Liver (tissue), 9 donors: ENCODE data around the gene TRMO. TPM values are rescaled to one million over a fixed set of nuclear protein-coding genes. Genes with fewer than 3 reads are reported as not detected.

Experiments
- DNase-seq: peaks from one replicate; pipeline ENCODE4 v3.0.0-alpha.2; 2017; ENCODE audit warnings: low spot score
- H3K27ac ChIP-seq, 2 donors: one replicate each; pipeline ENCODE4 v1.7.0; 2013; ENCODE audit warnings: inconsistent platforms in 2 of 2, low read length in 2 of 2, control low read depth in 1 of 2, low read depth in 1 of 2, mild to moderate bottlenecking in 1 of 2
- H3K27me3 ChIP-seq, 4 donors: one replicate each; pipeline versions ENCODE4 v1.6.1 to v1.7.0; 2013; ENCODE audit warnings: low read length in 3 of 4, inconsistent platforms in 1 of 4, mild to moderate bottlenecking in 1 of 4, moderate library complexity in 1 of 4; ENCODE audit not compliant: control insufficient read depth in 4 of 4, insufficient read depth in 4 of 4
- H3K36me3 ChIP-seq, 4 donors: one replicate each; pipeline versions ENCODE4 v1.6.1 to v1.7.0; 2013; ENCODE audit warnings: low read length in 3 of 4, mild to moderate bottlenecking in 3 of 4, low read depth in 1 of 4, moderate library complexity in 1 of 4; ENCODE audit not compliant: control insufficient read depth in 4 of 4, insufficient read depth in 3 of 4
- H3K4me1 ChIP-seq, 4 donors: one replicate each; pipeline versions ENCODE4 v1.6.1 to v1.7.0; 2013; ENCODE audit warnings: low read length in 3 of 4, mild to moderate bottlenecking in 3 of 4, moderate library complexity in 1 of 4; ENCODE audit not compliant: control insufficient read depth in 4 of 4, insufficient read depth in 4 of 4
- H3K4me3 ChIP-seq, 3 donors: one replicate each; pipeline versions ENCODE4 v1.6.1 to v1.7.0; 2013; ENCODE audit warnings: low read length in 3 of 3, control low read depth in 1 of 3, low read depth in 1 of 3, mild to moderate bottlenecking in 1 of 3
- H3K9ac ChIP-seq, 2 donors: one replicate each; pipeline ENCODE4 v1.7.0; 2013; ENCODE audit warnings: low read length in 2 of 2, mild to moderate bottlenecking in 2 of 2, moderate library complexity in 2 of 2, control low read depth in 1 of 2, low read depth in 1 of 2
- H3K9me3 ChIP-seq, 4 donors: one replicate each; pipeline versions ENCODE4 v1.6.1 to v1.7.0; 2013; ENCODE audit warnings: low read length in 3 of 4; ENCODE audit not compliant: control insufficient read depth in 4 of 4
- ATF3 ChIP-seq: IDR thresholded peaks from 2 replicates; pipeline ENCODE4 v1.6.1; 2016; ENCODE audit warnings: antibody characterized with exemption
- CTCF ChIP-seq: fragments of 150-350 bp; IDR thresholded peaks from 2 replicates; pipeline ENCODE4 v1.5.1; 2017; ENCODE audit warnings: improper control_type of control experiment, low read depth, low read length; ENCODE audit not compliant: missing input control
- EGR1 ChIP-seq, 2 donors: IDR thresholded peaks; 2 replicates each; pipeline ENCODE4 v1.6.1; 2016 to 2018; ENCODE audit warnings: antibody characterized with exemption in 2 of 2, low read depth in 2 of 2
- FOXA1 ChIP-seq: IDR thresholded peaks from 2 replicates; pipeline ENCODE4 v1.6.1; 2016; ENCODE audit warnings: antibody characterized with exemption
- FOXA2 ChIP-seq: IDR thresholded peaks from 2 replicates; pipeline ENCODE4 v1.6.1; 2016; ENCODE audit warnings: antibody characterized with exemption
- GABPA ChIP-seq, 2 donors: IDR thresholded peaks in 1 of 2; conservative IDR thresholded peaks in 1 of 2; 2 replicates each; pipeline ENCODE4 v1.6.1; 2016; ENCODE audit warnings: antibody characterized with exemption in 2 of 2, mild to moderate bottlenecking in 1 of 2, moderate library complexity in 1 of 2
- HNF4A ChIP-seq, 2 donors: conservative IDR thresholded peaks; 2 replicates each; pipeline ENCODE4 v1.6.1; 2016; ENCODE audit warnings: antibody characterized with exemption in 2 of 2, mild to moderate bottlenecking in 2 of 2
- HNF4G ChIP-seq: IDR thresholded peaks from 2 replicates; pipeline ENCODE4 v1.6.1; 2016; ENCODE audit warnings: antibody characterized with exemption
- JUND ChIP-seq, 2 donors: IDR thresholded peaks; 2 replicates each; pipeline ENCODE4 v1.6.1; 2016; ENCODE audit warnings: antibody characterized with exemption in 2 of 2
- MAX ChIP-seq: IDR thresholded peaks from 2 replicates; pipeline ENCODE4 v1.6.1; 2016; ENCODE audit warnings: antibody characterized with exemption
- NR2F2 ChIP-seq: IDR thresholded peaks from 2 replicates; pipeline ENCODE4 v1.6.1; 2016; ENCODE audit warnings: antibody characterized with exemption
- RAD21 ChIP-seq, 2 donors: IDR thresholded peaks; 2 replicates each; pipeline ENCODE4 v1.6.1; 2016; ENCODE audit warnings: antibody characterized with exemption in 2 of 2, mild to moderate bottlenecking in 2 of 2
- RXRA ChIP-seq, 2 donors: IDR thresholded peaks; 2 replicates each; pipeline ENCODE4 v1.6.1; 2017 to 2018; ENCODE audit warnings: antibody characterized with exemption in 2 of 2, mild to moderate bottlenecking in 1 of 2
- SP1 ChIP-seq: IDR thresholded peaks from 2 replicates; pipeline ENCODE4 v1.6.1; 2018; ENCODE audit warnings: antibody characterized with exemption, mild to moderate bottlenecking
- TAF1 ChIP-seq: conservative IDR thresholded peaks from 2 replicates; pipeline ENCODE4 v1.6.1; 2016; ENCODE audit warnings: antibody characterized with exemption, mild to moderate bottlenecking
- YY1 ChIP-seq: IDR thresholded peaks from 2 replicates; pipeline ENCODE4 v1.6.1; 2016; ENCODE audit warnings: antibody characterized with exemption, mild to moderate bottlenecking
- WGBS: extraction: QIAGEN DNeasy Blood & Tissue Kit; methylation state at CpG from one replicate; pipeline ENCODE4 v1.1.7; 2013; 5-methylcytosine and 5-hydroxymethylcytosine counted together
- polyA plus RNA-seq, 2 donors: library from polyadenylated mRNA; stranded (reverse) in 1 of 2; unstranded in 1 of 2; fragments of 200-250 nt in 1 of 2; fragments of >200 nt in 1 of 2; fragmentation: Nextera tagmentation in 1 of 2; extraction: Ambion mirVana in 1 of 2; gene quantifications; one replicate each; pipeline versions ENCODE4 v1.2.1 to v1.2.3, GENCODE V29; 2013 to 2015
- total RNA-seq, 2 donors: library from RNA; depleted of rRNA; stranded (reverse); fragments of >200 nt; gene quantifications; one replicate each; pipeline ENCODE4 v1.2.3, GENCODE V29; 2014
- donor health status: healthy.
- donor health status: healthy.
- donor health status: healthy.
- donor health status: healthy.
- donor health status: healthy.

Gene TRMO
- total and polyA plus RNA-seq, 4 donors: 7.0 to 13.2 (median 9.7) TPM

- no peaks in the 10 kb centered on the region for H3K27me3 ChIP-seq
- H3K27ac ChIP-seq: no peak overlapping the region
- no peaks in the 10 kb centered on the region for H3K9me3 ChIP-seq
- TF ChIP-seq SP1: no peak
- TF ChIP-seq TAF1: no peak
- TF ChIP-seq NR2F2: no peak
- no peak for TF ChIP-seq YY1
- TF ChIP-seq EGR1 (IDR thresholded peaks at IDR 0.05; ENCODE audit: low read depth in 2 of 2): no peak
- TF ChIP-seq HNF4A (conservative IDR thresholded peaks at IDR 0.05): no peak
- no peak overlapping the region for H3K4me3 ChIP-seq
- peaks cover 9 to 64% (median 42%) of the 10 kb centered on the region in 4 donors for H3K36me3 ChIP-seq
- 86% methylated on average over 1 of the region's 1 CpG for WGBS
- no peak overlapping the region for H3K9ac ChIP-seq
- no peaks in the 10 kb centered on the region for H3K4me1 ChIP-seq
- no peak for DNase-seq
Measured at GRCh38 chr9:97911970-97912369, 10.3 kb downstream of the TRMO start.

- Histone ChIP-seq H3K4me3 (no peak overlapping the region), H3K9me3 (no peaks in the 10 kb centered on the region), H3K9ac (no peak overlapping the region), H3K27ac (no peak overlapping the region), H3K36me3 (peaks cover 9 to 64% (median 42%) of the 10 kb centered on the region in 4 donors), H3K27me3 (no peaks in the 10 kb centered on the region), H3K4me1 (no peaks in the 10 kb centered on the region)
- no peak for DNase-seq
- no peak for TF ChIP-seq HNF4A (conservative IDR thresholded peaks at IDR 0.05)
- no peak for TF ChIP-seq NR2F2
- no peak for TF ChIP-seq MAX
- no peak for TF ChIP-seq CTCF
- TF ChIP-seq EGR1 (IDR thresholded peaks at IDR 0.05; ENCODE audit: low read depth in 2 of 2): no peak
- no peak for TF ChIP-seq TAF1
- no peak for TF ChIP-seq SP1
- TF ChIP-seq HNF4G: no peak
- TF ChIP-seq ATF3: no peak
- TF ChIP-seq YY1: no peak
- TF ChIP-seq RXRA (IDR thresholded peaks at IDR 0.05): no peak
- TF ChIP-seq FOXA1: no peak
- no peak for TF ChIP-seq FOXA2
- no peak for TF ChIP-seq RAD21 (IDR thresholded peaks at IDR 0.05)
- no peak for TF ChIP-seq GABPA (IDR thresholded peaks at IDR 0.05 in 1 of 2, conservative IDR thresholded peaks at IDR 0.05 in 1 of 2)
- no peak for TF ChIP-seq JUND (IDR thresholded peaks at IDR 0.05)
- WGBS: 96% methylated on average over 2 of the region's 2 CpGs
Measured at GRCh38 chr9:97911528-97911927, 10.8 kb downstream of the TRMO start.

GRCh38 chr9:97910357-97910756, 11.9 kb downstream of the TRMO start:
- Histone ChIP-seq H3K4me1 (no peaks in the 10 kb centered on the region), H3K4me3 (no peak overlapping the region), H3K36me3 (peaks cover 9 to 58% (median 40%) of the 10 kb centered on the region in 4 donors), H3K27ac (no peak overlapping the region), H3K9me3 (no peaks in the 10 kb centered on the region), H3K27me3 (no peaks in the 10 kb centered on the region), H3K9ac (no peak overlapping the region)
- DNase-seq: no peak
- WGBS: 92% methylated on average over 6 of the region's 6 CpGs
- TF ChIP-seq FOXA1 (no peak), NR2F2 (no peak), GABPA (IDR thresholded peaks at IDR 0.05 in 1 of 2, conservative IDR thresholded peaks at IDR 0.05 in 1 of 2) (no peak), SP1 (no peak)
